Measurements from ENCODE around the gene DNAH10. TPM values are rescaled to one million over a fixed set of nuclear protein-coding genes. Genes with fewer than 3 reads are reported as not detected.

DNAH10 gene
- total RNA-seq, 2 donors from 2014 or later, result 0.09 to 0.64 TPM

- Mint-ChIP-seq H3K27ac (no peak overlapping the region), H3K4me3 (no peak overlapping the region), H3K27me3 (ENCODE audit: insufficient read depth) (peaks cover 31% of the 10 kb centered on the region), H3K36me3 (ENCODE audit: low read depth) (no peaks in the 10 kb centered on the region), H3K4me1 (peaks cover 7% of the 10 kb centered on the region), H3K9me3 (no peaks in the 10 kb centered on the region)
- no peak overlapping the region for H3K4me3 ChIP-seq (ENCODE audit: low read length)
- no peaks in the 10 kb centered on the region for H3K4me1 ChIP-seq (ENCODE audit: control insufficient read depth, insufficient read depth, low read length)
- no peaks in the 10 kb centered on the region for H3K36me3 ChIP-seq (ENCODE audit: control insufficient read depth, insufficient read depth, low read length)
- no peaks in the 10 kb centered on the region for H3K9me3 ChIP-seq (ENCODE audit: control insufficient read depth, low read length)
- no peak for DNase-seq
- H3K27me3 ChIP-seq (ENCODE audit: control insufficient read depth, insufficient read depth, low read length, poor library complexity, severe bottlenecking), result peaks cover 15% of the 10 kb centered on the region
- no peak overlapping the region for H3K9ac ChIP-seq (ENCODE audit: extremely low read depth, low read length, poor library complexity, severe bottlenecking)
- no peak overlapping the region for H3K27ac ChIP-seq (ENCODE audit: low read depth, low read length)
- WGBS, 2 experiments (ENCODE audit: insufficient coverage in 1 of 2, insufficient read length in 1 of 2), result 89 to 91% methylated on average over 10 to 13 of the region's 13 CpGs
- TF ChIP-seq CTCF (conservative IDR thresholded peaks at IDR 0.05), result no peak
Observed at GRCh38 chr12:123886258-123886657, 124.2 kb downstream of the DNAH10 start.

- H3K4me1 Mint-ChIP-seq, result peaks cover 14% of the 10 kb centered on the region
- H3K27me3 ChIP-seq (ENCODE audit: control insufficient read depth, insufficient read depth, low read length, poor library complexity, severe bottlenecking), result peaks cover 10% of the 10 kb centered on the region
- 87 to 93% methylated on average over 15 to 22 of the region's 22 CpGs for WGBS, 2 experiments (ENCODE audit: insufficient coverage in 1 of 2, insufficient read length in 1 of 2)
- no peak for TF ChIP-seq CTCF (conservative IDR thresholded peaks at IDR 0.05)
- H3K9me3 ChIP-seq (ENCODE audit: control insufficient read depth, low read length), result no peaks in the 10 kb centered on the region
- no peak overlapping the region for H3K4me3 Mint-ChIP-seq
- peaks cover 29% of the 10 kb centered on the region for H3K27me3 Mint-ChIP-seq (ENCODE audit: insufficient read depth)
- no peak overlapping the region for H3K9ac ChIP-seq (ENCODE audit: extremely low read depth, low read length, poor library complexity, severe bottlenecking)
- H3K36me3 ChIP-seq (ENCODE audit: control insufficient read depth, insufficient read depth, low read length), result no peaks in the 10 kb centered on the region
- H3K9me3 Mint-ChIP-seq, result no peaks in the 10 kb centered on the region
- DNase-seq, result no peak
- H3K27ac Mint-ChIP-seq, result no peak overlapping the region
- H3K36me3 Mint-ChIP-seq (ENCODE audit: low read depth), result no peaks in the 10 kb centered on the region
- H3K4me1 ChIP-seq (ENCODE audit: control insufficient read depth, insufficient read depth, low read length), result no peaks in the 10 kb centered on the region
- no peak overlapping the region for H3K4me3 ChIP-seq (ENCODE audit: low read length)
- no peak overlapping the region for H3K27ac ChIP-seq (ENCODE audit: low read depth, low read length)
Observed at GRCh38 chr12:123886931-123887582, 125.0 kb downstream of the DNAH10 start.

- Histone ChIP-seq H3K4me1 (ENCODE audit: control insufficient read depth, insufficient read depth, low read length) (no peaks in the 10 kb centered on the region), H3K27me3 (ENCODE audit: control insufficient read depth, insufficient read depth, low read length, poor library complexity, severe bottlenecking) (no peaks in the 10 kb centered on the region), H3K9me3 (ENCODE audit: control insufficient read depth, low read length) (no peaks in the 10 kb centered on the region), H3K27ac (ENCODE audit: low read depth, low read length) (no peak overlapping the region), H3K9ac (ENCODE audit: extremely low read depth, low read length, poor library complexity, severe bottlenecking) (no peak overlapping the region), H3K36me3 (ENCODE audit: control insufficient read depth, insufficient read depth, low read length) (no peaks in the 10 kb centered on the region), H3K4me3 (ENCODE audit: low read length) (no peak overlapping the region)
- no peaks in the 10 kb centered on the region for H3K9me3 Mint-ChIP-seq
- H3K4me1 Mint-ChIP-seq, result peaks cover 14% of the 10 kb centered on the region
- H3K27ac Mint-ChIP-seq, result no peak overlapping the region
- H3K27me3 Mint-ChIP-seq (ENCODE audit: insufficient read depth), result peaks cover 18% of the 10 kb centered on the region
- H3K36me3 Mint-ChIP-seq (ENCODE audit: low read depth), result no peaks in the 10 kb centered on the region
- WGBS, 2 experiments (ENCODE audit: insufficient coverage in 1 of 2, insufficient read length in 1 of 2), result 88 to 89% methylated on average over 5 to 12 of the region's 12 CpGs
- H3K4me3 Mint-ChIP-seq, result no peak overlapping the region
- no peak for TF ChIP-seq CTCF (conservative IDR thresholded peaks at IDR 0.05)
- DNase-seq, result no peak
Observed at GRCh38 chr12:123888989-123889388, 126.9 kb downstream of the DNAH10 start.
